Caco-2 (cell line): ENCODE measurements around the gene CAPRIN1. TPM values are rescaled to one million over a fixed set of nuclear protein-coding genes. Genes with fewer than 3 reads are reported as not detected.
A peak's percentile ranks its signal among the peaks of the same experiment; 100 is the strongest.

ENCODE experiments used
- BruUV-seq: library from RNA; stranded (reverse); fragments of 400-500 nt; replicated peaks from 2 replicates; lab custom pipeline; 2021; lab: Mats Ljungman, UMichigan
- CTCF ChIA-PET: fragments of 300-600 bp; sonication (Branson Sonifier 250); formaldehyde crosslinking; loops from one replicate; lab custom pipeline; 2022; ENCODE audit warnings: antibody characterized with exemption; lab: Charles Lee
- POLR2A ChIA-PET: fragments of 300-600 bp; sonication (Branson Sonifier 250); formaldehyde crosslinking; loops from one replicate; lab custom pipeline; 2022; ENCODE audit warnings: antibody characterized with exemption; lab: Charles Lee
- DNase-seq, 2 experiments: peaks; one replicate each; pipeline versions ENCODE4 v3.0.0 to v3.0.0-alpha.2; 2020 to 2022
- H3K27me3 ChIP-seq: replicated peaks from 2 replicates; pipeline ENCODE4 v1.6.0; 2011; ENCODE audit warnings: low read length; ENCODE audit not compliant: control insufficient read depth, insufficient read depth
- H3K36me3 ChIP-seq: 2 replicates; pipeline ENCODE4 v1.5.1; 2011; ENCODE audit warnings: low read length; ENCODE audit not compliant: control insufficient read depth, insufficient read depth
- H3K4me1 ChIP-seq: fragments of 250-450 bp; sonication (Bioruptor Pico); 2 replicates; pipeline ENCODE4 v1.5.1; 2020; ENCODE audit warnings: mild to moderate bottlenecking
- H3K4me3 ChIP-seq: 2 replicates; pipeline ENCODE4 v1.5.1; 2011; ENCODE audit warnings: low read depth, mild to moderate bottlenecking, control low read depth, low read length
- H3K9me3 ChIP-seq: fragments of 250-450 bp; sonication (Bioruptor Pico); 2 replicates; pipeline ENCODE4 v1.5.1; 2020; ENCODE audit warnings: mild to moderate bottlenecking, moderate library complexity
- H3K27ac Mint-ChIP-seq: one replicate; pipeline ENCODE4 v1.8.0; 2022; ENCODE audit warnings: mixed read lengths; ENCODE audit not compliant: unreplicated experiment
- H3K27me3 Mint-ChIP-seq: one replicate; pipeline ENCODE4 v1.8.0; 2022; ENCODE audit warnings: mixed read lengths; ENCODE audit not compliant: insufficient read depth, unreplicated experiment
- H3K36me3 Mint-ChIP-seq: one replicate; pipeline ENCODE4 v1.8.0; 2022; ENCODE audit warnings: mild to moderate bottlenecking, mixed read lengths; ENCODE audit not compliant: insufficient read depth, unreplicated experiment
- H3K4me1 Mint-ChIP-seq: one replicate; pipeline ENCODE4 v1.8.0; 2022; ENCODE audit warnings: low read depth, mixed read lengths; ENCODE audit not compliant: unreplicated experiment
- H3K4me3 Mint-ChIP-seq: one replicate; pipeline ENCODE4 v1.8.0; 2022; ENCODE audit warnings: mild to moderate bottlenecking, moderate library complexity, mixed read lengths; ENCODE audit not compliant: unreplicated experiment
- H3K9me3 Mint-ChIP-seq: one replicate; pipeline ENCODE4 v1.8.0; 2022; ENCODE audit warnings: mixed read lengths; ENCODE audit not compliant: unreplicated experiment
- CTCF ChIP-seq, 2 experiments: fragments of 200-600 bp in 1 of 2; IDR thresholded peaks; 1 replicate in 1 of 2; 2 replicates in 1 of 2; pipeline versions ENCODE4 v1.5.1 to v1.8.0; 2011 to 2022; ENCODE audit warnings: antibody characterized with exemption in 1 of 2, control low read depth in 1 of 2, inconsistent platforms in 1 of 2, low read depth in 1 of 2, low read length in 1 of 2, mild to moderate bottlenecking in 1 of 2, moderate library complexity in 1 of 2; ENCODE audit not compliant: insufficient read depth in 1 of 2, severe bottlenecking in 1 of 2, unreplicated experiment in 1 of 2
- intact Hi-C: fragments of 100-400 bp; cut with micrococcal nuclease; formaldehyde crosslinking; loops from one replicate; pipeline ENCODE4 v1.10.0; 2022; ENCODE audit not compliant: unreplicated experiment
- total RNA-seq: library from RNA; stranded (reverse); gene quantifications from 2 replicates; pipeline ENCODE4 v1.2.3, GENCODE V29; 2022

Gene CAPRIN1
- total RNA-seq, 1 experiment from 2014 or later = 224 TPM

DNA sequence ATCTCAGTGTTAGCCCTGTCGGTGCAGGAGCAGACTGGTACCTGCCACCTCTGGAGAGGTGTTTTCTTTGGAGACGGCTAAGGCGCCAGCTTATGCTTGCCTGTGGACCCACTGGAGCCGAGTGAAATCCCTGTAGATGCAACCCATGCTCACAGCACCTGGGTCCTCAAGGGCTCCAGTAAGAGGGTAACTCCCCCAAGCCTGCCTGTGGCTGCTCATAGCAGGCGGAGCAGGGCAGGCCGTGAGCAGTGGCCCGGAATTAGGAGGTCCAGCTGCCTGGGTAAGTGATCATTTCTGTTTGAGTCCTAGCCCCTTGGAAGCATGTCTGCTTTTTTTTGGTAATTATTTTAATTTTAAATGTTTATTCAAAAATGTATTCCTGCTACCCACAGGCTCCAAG, 97.7 kb downstream of the CAPRIN1 start:
- no TSS peak for BruUV-seq
- POLR2A ChIA-PET = no interaction called here
- Histone ChIP-seq H3K27me3 (no peaks in the 10 kb centered on the region), H3K36me3 (peaks cover 4% of the 10 kb centered on the region; the same call in 1 of the 2 replicates), H3K9me3 (no peaks in the 10 kb centered on the region), H3K4me1 (no peaks in the 10 kb centered on the region), H3K4me3 (no peak overlapping the region)
- Mint-ChIP-seq H3K27ac (no peak overlapping the region), H3K4me3 (no peak overlapping the region), H3K9me3 (no peaks in the 10 kb centered on the region), H3K4me1 (no peaks in the 10 kb centered on the region), H3K27me3 (no peaks in the 10 kb centered on the region), H3K36me3 (peaks cover 44% of the 10 kb centered on the region)
- no peak for DNase-seq
- CTCF ChIA-PET = interaction anchor here (1.0 to 1.2 kb wide), 4 partner anchors 25 to 343 kb away, joined by 3 to 15 read pairs (median 4); partner anchors contain the start of gene ABTB2
- intact Hi-C loops = no loop called here
- TF ChIP-seq CTCF (IDR thresholded peaks at IDR 0.05; ENCODE audit: insufficient read depth in 1 of 2, low read depth in 1 of 2, low read length in 1 of 2, severe bottlenecking in 1 of 2, unreplicated experiment in 1 of 2) = no peak

GRCh38 chr11:34149786-34150185, 98.3 kb downstream of the CAPRIN1 start:
- no TSS peak for BruUV-seq
- no peaks in the 10 kb centered on the region for H3K9me3 ChIP-seq
- H3K27ac Mint-ChIP-seq = no peak overlapping the region
- no peaks in the 10 kb centered on the region for H3K4me1 Mint-ChIP-seq
- no peaks in the 10 kb centered on the region for H3K27me3 ChIP-seq
- peak in 1 of 2 experiments; percentile 43 for DNase-seq
- no peaks in the 10 kb centered on the region for H3K4me1 ChIP-seq
- TF ChIP-seq CTCF (IDR thresholded peaks at IDR 0.05; ENCODE audit: insufficient read depth in 1 of 2, low read depth in 1 of 2, low read length in 1 of 2, severe bottlenecking in 1 of 2, unreplicated experiment in 1 of 2) = peak; percentile 51 to 58
- H3K27me3 Mint-ChIP-seq = no peaks in the 10 kb centered on the region
- H3K36me3 ChIP-seq = peaks cover 4% of the 10 kb centered on the region; the same call in 1 of the 2 replicates
- intact Hi-C loops = no loop called here
- CTCF ChIA-PET = interaction anchor here (0.5 to 1.2 kb wide), 5 partner anchors 24 to 343 kb away, joined by 3 to 15 read pairs (median 3); partner anchors contain the start of gene ABTB2
- no peaks in the 10 kb centered on the region for H3K9me3 Mint-ChIP-seq
- POLR2A ChIA-PET = no interaction called here
- H3K4me3 Mint-ChIP-seq = no peak overlapping the region
- H3K4me3 ChIP-seq = no peak overlapping the region
- peaks cover 40% of the 10 kb centered on the region for H3K36me3 Mint-ChIP-seq

GRCh38 chr11:34150494-34151151, 99.1 kb downstream of the CAPRIN1 start:
- POLR2A ChIA-PET = no interaction called here
- no peaks in the 10 kb centered on the region for H3K27me3 ChIP-seq
- H3K36me3 Mint-ChIP-seq = peaks cover 32% of the 10 kb centered on the region

More at GRCh38 chr11:34150494-34151151, 99.1 kb downstream of the CAPRIN1 start:
- H3K36me3 ChIP-seq = peaks cover 2% of the 10 kb centered on the region; the same call in 1 of the 2 replicates
- H3K27me3 Mint-ChIP-seq = no peaks in the 10 kb centered on the region
- no peaks in the 10 kb centered on the region for H3K9me3 ChIP-seq
- no peaks in the 10 kb centered on the region for H3K4me1 ChIP-seq
- H3K4me3 Mint-ChIP-seq = no peak overlapping the region
- no peak for DNase-seq
- H3K4me1 Mint-ChIP-seq = no peaks in the 10 kb centered on the region
- no peak overlapping the region for H3K27ac Mint-ChIP-seq
- no peaks in the 10 kb centered on the region for H3K9me3 Mint-ChIP-seq
- intact Hi-C loops = no loop called here
- no peak for TF ChIP-seq CTCF (IDR thresholded peaks at IDR 0.05; ENCODE audit: insufficient read depth in 1 of 2, low read depth in 1 of 2, low read length in 1 of 2, severe bottlenecking in 1 of 2, unreplicated experiment in 1 of 2)
- H3K4me3 ChIP-seq = no peak overlapping the region
- CTCF ChIA-PET = interaction anchor here (0.5 to 1.2 kb wide), 5 partner anchors 24 to 342 kb away, joined by 3 to 15 read pairs (median 3); partner anchors contain the start of gene ABTB2
- BruUV-seq = no TSS peak

Other genes starting within 250 kb of the CAPRIN1 start
- 0.29 TPM in 1 of 2 replicates, not detected in the other for gene LMO2, start 159.7 kb upstream of the CAPRIN1 start, total RNA-seq
- gene NAT10, start 53.9 kb downstream of the CAPRIN1 start, total RNA-seq = 91.4 and 101 TPM in 2 replicates